Measurements from ENCODE around the gene RAN. TPM values are rescaled to one million over a fixed set of nuclear protein-coding genes. Genes with fewer than 3 reads are reported as not detected.

Gene RAN
- total and polyA plus RNA-seq, 9 of the 15 experiments (the other 6 are each of a cell fraction or from before 2014, with no cell fraction given): 1,687 to 3,820 (median 2,300) TPM

- TF ChIP-seq, protein P1, sequence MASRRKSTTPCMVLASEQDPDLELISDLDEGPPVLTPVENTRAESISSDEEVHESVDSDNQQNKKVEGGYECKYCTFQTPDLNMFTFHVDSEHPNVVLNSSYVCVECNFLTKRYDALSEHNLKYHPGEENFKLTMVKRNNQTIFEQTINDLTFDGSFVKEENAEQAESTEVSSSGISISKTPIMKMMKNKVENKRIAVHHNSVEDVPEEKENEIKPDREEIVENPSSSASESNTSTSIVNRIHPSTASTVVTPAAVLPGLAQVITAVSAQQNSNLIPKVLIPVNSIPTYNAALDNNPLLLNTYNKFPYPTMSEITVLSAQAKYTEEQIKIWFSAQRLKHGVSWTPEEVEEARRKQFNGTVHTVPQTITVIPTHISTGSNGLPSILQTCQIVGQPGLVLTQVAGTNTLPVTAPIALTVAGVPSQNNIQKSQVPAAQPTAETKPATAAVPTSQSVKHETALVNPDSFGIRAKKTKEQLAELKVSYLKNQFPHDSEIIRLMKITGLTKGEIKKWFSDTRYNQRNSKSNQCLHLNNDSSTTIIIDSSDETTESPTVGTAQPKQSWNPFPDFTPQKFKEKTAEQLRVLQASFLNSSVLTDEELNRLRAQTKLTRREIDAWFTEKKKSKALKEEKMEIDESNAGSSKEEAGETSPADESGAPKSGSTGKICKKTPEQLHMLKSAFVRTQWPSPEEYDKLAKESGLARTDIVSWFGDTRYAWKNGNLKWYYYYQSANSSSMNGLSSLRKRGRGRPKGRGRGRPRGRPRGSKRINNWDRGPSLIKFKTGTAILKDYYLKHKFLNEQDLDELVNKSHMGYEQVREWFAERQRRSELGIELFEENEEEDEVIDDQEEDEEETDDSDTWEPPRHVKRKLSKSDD (conservative IDR thresholded peaks at IDR 0.05; ENCODE audit: low read length): no peak
- TF ChIP-seq GTF2A2 (tag; IDR thresholded peaks at IDR 0.05) (no peak; the same call in 1 of the 2 replicates), MLX (CRISPR knock-in tag; conservative IDR thresholded peaks at IDR 0.05) (no peak), SMARCA4 (IDR thresholded peaks at IDR 0.05) (no peak), BHLHE40 (IDR thresholded peaks at IDR 0.05; ENCODE audit: low read length) (peak; percentile 70), FOXJ2 (tag; IDR thresholded peaks at IDR 0.05) (no peak), HDAC1 (IDR thresholded peaks at IDR 0.05) (peak in 1 of 2 experiments; percentile 64; a peak in 1 of 4 replicates), SMARCB1 (IDR thresholded peaks at IDR 0.05; ENCODE audit: insufficient read length, low read depth) (no peak), SPI1 (IDR thresholded peaks at IDR 0.05; ENCODE audit: borderline replicate concordance, low read depth, low read length) (no peak), PHF8 (IDR thresholded peaks at IDR 0.05; ENCODE audit: borderline replicate concordance, low read length) (peak; percentile 75; the same call in 1 of the 2 replicates), NRF1 (conservative IDR thresholded peaks at IDR 0.05 in 1 of 2, IDR thresholded peaks at IDR 0.05 in 1 of 2) (peak; percentile 90 to 92), NCOA6 (IDR thresholded peaks at IDR 0.05) (peak; percentile 65; the same call in 1 of the 2 replicates), HMG20B (CRISPR knock-in tag; IDR thresholded peaks at IDR 0.05) (no peak), TAF7 (tag; IDR thresholded peaks at IDR 0.05) (peak; percentile 65; the same call in 1 of the 2 replicates), MCM7 (IDR thresholded peaks at IDR 0.05) (no peak), KLF10 (CRISPR knock-in tag; IDR thresholded peaks at IDR 0.05) (no peak), ZNF282 (CRISPR knock-in tag; IDR thresholded peaks at IDR 0.05) (peak; percentile 50; the same call in 1 of the 2 replicates), TCF7 (IDR thresholded peaks at IDR 0.05; ENCODE audit: borderline replicate concordance) (no peak), MNT (conservative IDR thresholded peaks at IDR 0.05) (peak; percentile 61 to 72), ZNF274 (IDR thresholded peaks at IDR 0.05; ENCODE audit: borderline replicate concordance, low read depth, low read length) (no peak)
- TF ChIP-seq, protein P2, sequence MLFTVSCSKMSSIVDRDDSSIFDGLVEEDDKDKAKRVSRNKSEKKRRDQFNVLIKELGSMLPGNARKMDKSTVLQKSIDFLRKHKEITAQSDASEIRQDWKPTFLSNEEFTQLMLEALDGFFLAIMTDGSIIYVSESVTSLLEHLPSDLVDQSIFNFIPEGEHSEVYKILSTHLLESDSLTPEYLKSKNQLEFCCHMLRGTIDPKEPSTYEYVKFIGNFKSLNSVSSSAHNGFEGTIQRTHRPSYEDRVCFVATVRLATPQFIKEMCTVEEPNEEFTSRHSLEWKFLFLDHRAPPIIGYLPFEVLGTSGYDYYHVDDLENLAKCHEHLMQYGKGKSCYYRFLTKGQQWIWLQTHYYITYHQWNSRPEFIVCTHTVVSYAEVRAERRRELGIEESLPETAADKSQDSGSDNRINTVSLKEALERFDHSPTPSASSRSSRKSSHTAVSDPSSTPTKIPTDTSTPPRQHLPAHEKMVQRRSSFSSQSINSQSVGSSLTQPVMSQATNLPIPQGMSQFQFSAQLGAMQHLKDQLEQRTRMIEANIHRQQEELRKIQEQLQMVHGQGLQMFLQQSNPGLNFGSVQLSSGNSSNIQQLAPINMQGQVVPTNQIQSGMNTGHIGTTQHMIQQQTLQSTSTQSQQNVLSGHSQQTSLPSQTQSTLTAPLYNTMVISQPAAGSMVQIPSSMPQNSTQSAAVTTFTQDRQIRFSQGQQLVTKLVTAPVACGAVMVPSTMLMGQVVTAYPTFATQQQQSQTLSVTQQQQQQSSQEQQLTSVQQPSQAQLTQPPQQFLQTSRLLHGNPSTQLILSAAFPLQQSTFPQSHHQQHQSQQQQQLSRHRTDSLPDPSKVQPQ (CRISPR knock-in tag; IDR thresholded peaks at IDR 0.05; ENCODE audit: borderline replicate concordance): no peak; the same call in 1 of the 2 replicates
These were observed at the start of gene RAN (continued) for GRCh38 chr12:130871286-130872178.

All from K562 (cell line).